NCI-H510A treated with DMSO at 0.1 percent for 48 hours (cell line): ENCODE measurements around the gene N4BP2.

Source experiments
- DNase-seq: peaks from one replicate; lab custom pipeline; 2025; lab: John Stamatoyannopoulos, UW

N4BP2 gene

GRCh38 chr4:40157436-40157835 lies 100.8 kb downstream of the N4BP2 start:
- no peak for DNase-seq

- no peak for DNase-seq
Measured at GRCh38 chr4:40160258-40160657, 103.6 kb downstream of the N4BP2 start.

- DNase-seq, result no peak
Measured at GRCh38 chr4:40164459-40164858, 107.8 kb downstream of the N4BP2 start.

GRCh38 chr4:40165916-40166315 lies 109.3 kb downstream of the N4BP2 start:
- no peak for DNase-seq

- no peak for DNase-seq
Measured at GRCh38 chr4:40168070-40168469, 111.4 kb downstream of the N4BP2 start.

GRCh38 chr4:40170588-40170987 lies 113.9 kb downstream of the N4BP2 start:
- DNase-seq, result no peak

- DNase-seq, result no peak
Measured at GRCh38 chr4:40173470-40173875, 116.8 kb downstream of the N4BP2 start.

GRCh38 chr4:40176602-40177001 lies 120.0 kb downstream of the N4BP2 start:
- DNase-seq, result no peak

- no peak for DNase-seq
Measured at GRCh38 chr4:40177591-40177990, 120.9 kb downstream of the N4BP2 start.

GRCh38 chr4:40178672-40179071 lies 122.0 kb downstream of the N4BP2 start:
- DNase-seq, result peak; percentile 38

- no peak for DNase-seq
Measured at GRCh38 chr4:40179360-40179759, 122.7 kb downstream of the N4BP2 start.

- no peak for DNase-seq
Measured at GRCh38 chr4:40180356-40180755, 123.7 kb downstream of the N4BP2 start.

- no peak for DNase-seq
Measured at GRCh38 chr4:40182001-40182400, 125.4 kb downstream of the N4BP2 start.

- DNase-seq, result no peak
Measured at GRCh38 chr4:40182954-40183353, 126.3 kb downstream of the N4BP2 start.

- DNase-seq, result no peak
Measured at GRCh38 chr4:40183615-40184411, 127.2 kb downstream of the N4BP2 start.

GRCh38 chr4:40185830-40186664 lies 129.4 kb downstream of the N4BP2 start:
- DNase-seq, result no peak

GRCh38 chr4:40186665-40187014 lies 130.0 kb downstream of the N4BP2 start:
- no peak for DNase-seq

- no peak for DNase-seq
Measured at GRCh38 chr4:40187386-40187906, 130.8 kb downstream of the N4BP2 start.

GRCh38 chr4:40190019-40190418 lies 133.4 kb downstream of the N4BP2 start:
- DNase-seq, result peak; percentile 83

- DNase-seq, result no peak
Measured at GRCh38 chr4:40190465-40190864, 133.8 kb downstream of the N4BP2 start.

GRCh38 chr4:40190880-40191815 lies 134.5 kb downstream of the N4BP2 start:
- DNase-seq, result peak; percentile 54
